GM19193 (cell line): ENCODE data around the gene COL4A2.

Source experiments
- POLR2A ChIP-seq: IDR thresholded peaks from 4 replicates; pipeline ENCODE4 v1.6.1; 2011; ENCODE audit not compliant: insufficient read depth, insufficient read length; ENCODE audit errors: extremely low read depth

COL4A2 gene

GRCh38 chr13:110557610-110558305, 250.7 kb downstream of the COL4A2 start:
- no peak for TF ChIP-seq POLR2A

- TF ChIP-seq POLR2A: no peak
Observed at GRCh38 chr13:110559429-110559943, 252.4 kb downstream of the COL4A2 start.

- TF ChIP-seq POLR2A: no peak
Observed at GRCh38 chr13:110559986-110560385, 252.9 kb downstream of the COL4A2 start.

- TF ChIP-seq POLR2A: no peak
Observed at GRCh38 chr13:110560601-110561343, 253.7 kb downstream of the COL4A2 start.

GRCh38 chr13:110561344-110562035, 254.4 kb downstream of the COL4A2 start, which contains the start of gene RAB20:
Gene RAB20 (minus strand): TSS chr13:110561722. CDS start chr13:110561519, 203 bp downstream.
- TF ChIP-seq POLR2A: peak; percentile 43

- no peak for TF ChIP-seq POLR2A
Observed at GRCh38 chr13:110562036-110562597, 255.0 kb downstream of the COL4A2 start.
